Measurements from ENCODE around the gene ATP6V1G2. TPM values are rescaled to one million over a fixed set of nuclear protein-coding genes. Genes with fewer than 3 reads are reported as not detected.
"Not testable (repeated sequence)": the region's sequence is repeated elsewhere in the genome, so short reads cannot be mapped to it uniquely, and the experiment has no call there.

The ATP6V1G2 gene
- total RNA-seq, 1 experiment from 2014 or later, result 0.98 TPM

DNA sequence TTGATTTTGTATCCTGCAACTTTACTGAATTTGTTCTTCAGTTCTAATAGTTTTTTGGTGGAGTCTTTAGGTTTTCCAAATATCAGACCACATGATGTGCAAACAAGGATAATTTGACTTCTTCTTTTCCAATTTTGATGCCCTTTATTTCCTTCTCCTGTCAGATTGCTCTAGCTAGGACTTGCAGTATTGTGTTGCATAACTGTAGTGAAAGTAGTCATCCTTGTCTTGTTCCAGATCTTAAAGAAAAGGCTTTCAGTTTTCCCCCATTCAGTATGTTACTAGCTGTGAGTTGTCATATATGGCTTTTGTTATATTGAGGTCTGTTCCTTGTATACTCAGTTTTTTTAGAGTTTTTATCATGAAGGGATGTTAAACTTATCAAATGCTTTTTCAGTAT lies 43.8 kb downstream of the ATP6V1G2 start:
- CTCF ChIA-PET, result no interaction called here

DNA sequence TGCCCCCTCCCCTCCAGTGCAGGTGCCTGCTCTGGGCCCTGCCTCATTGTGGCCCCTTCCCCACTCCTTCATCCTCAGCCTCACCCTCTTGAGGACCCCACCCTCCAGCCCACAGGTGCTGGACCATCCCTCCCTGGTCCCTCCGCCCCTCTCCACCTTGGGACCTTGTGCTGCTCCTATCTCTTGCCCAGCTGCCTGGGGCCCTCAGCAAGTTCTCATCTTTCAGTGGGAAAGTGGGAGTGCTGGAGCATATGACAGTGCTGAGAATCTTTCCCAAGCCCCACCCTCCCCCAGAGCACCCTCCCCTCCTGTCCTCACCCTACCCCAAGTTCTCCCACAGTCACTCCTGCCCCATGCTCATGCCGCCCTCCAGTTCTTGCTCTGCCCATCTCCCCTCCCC lies 46.8 kb downstream of the ATP6V1G2 start:
- H3K27ac ChIP-seq (ENCODE audit: low read length); in situ Hi-C loops (cut with HindIII; ENCODE audit: low pct_unique_long_range_greater_than_20kb, low sequenced_read_pairs); CTCF ChIA-PET; DNase-seq (ENCODE audit: low read depth, low spot score); ATAC-seq; H3K9me3 ChIP-seq (ENCODE audit: control insufficient read depth, insufficient read depth, low read depth, low read length); H3K27me3 ChIP-seq (ENCODE audit: control insufficient read depth, insufficient read depth, low read length); POLR2A ChIA-PET; H3K36me3 ChIP-seq (ENCODE audit: control insufficient read depth, insufficient read depth, low read length); intact Hi-C loops (cut with micrococcal nuclease; ENCODE audit: unreplicated experiment); BruUV-seq (replicated peaks): not testable (repeated sequence)
- H3K4me1 ChIP-seq (ENCODE audit: control insufficient read depth, insufficient read depth, low read length), result peaks cover 16% of the 10 kb centered on the region; the same call in 1 of the 2 replicates
- H3K4me3 ChIP-seq (ENCODE audit: low read depth in 2 of 2, low read length in 2 of 2), result peak overlapping the region; percentile 79 to 83

More for the DNA sequence above, 43.8 kb downstream of the ATP6V1G2 start:
- Histone ChIP-seq H3K4me3 (ENCODE audit: low read depth in 2 of 2, low read length in 2 of 2) (no peak overlapping the region), H3K27ac (ENCODE audit: low read length) (no peak overlapping the region), H3K36me3 (ENCODE audit: control insufficient read depth, insufficient read depth, low read length) (peaks cover 2% of the 10 kb centered on the region; the same call in 1 of the 2 replicates), H3K9me3 (ENCODE audit: control insufficient read depth, insufficient read depth, low read depth, low read length) (no peaks in the 10 kb centered on the region), H3K4me1 (ENCODE audit: control insufficient read depth, insufficient read depth, low read length) (peaks cover 8% of the 10 kb centered on the region; the same call in 1 of the 2 replicates), H3K27me3 (ENCODE audit: control insufficient read depth, insufficient read depth, low read length) (no peaks in the 10 kb centered on the region)
- intact Hi-C loops (cut with micrococcal nuclease; ENCODE audit: unreplicated experiment), result no loop called here
- in situ Hi-C loops (cut with HindIII; ENCODE audit: low pct_unique_long_range_greater_than_20kb, low sequenced_read_pairs), result no loop called here
- POLR2A ChIA-PET, result no interaction called here
- TF ChIP-seq, protein P1, sequence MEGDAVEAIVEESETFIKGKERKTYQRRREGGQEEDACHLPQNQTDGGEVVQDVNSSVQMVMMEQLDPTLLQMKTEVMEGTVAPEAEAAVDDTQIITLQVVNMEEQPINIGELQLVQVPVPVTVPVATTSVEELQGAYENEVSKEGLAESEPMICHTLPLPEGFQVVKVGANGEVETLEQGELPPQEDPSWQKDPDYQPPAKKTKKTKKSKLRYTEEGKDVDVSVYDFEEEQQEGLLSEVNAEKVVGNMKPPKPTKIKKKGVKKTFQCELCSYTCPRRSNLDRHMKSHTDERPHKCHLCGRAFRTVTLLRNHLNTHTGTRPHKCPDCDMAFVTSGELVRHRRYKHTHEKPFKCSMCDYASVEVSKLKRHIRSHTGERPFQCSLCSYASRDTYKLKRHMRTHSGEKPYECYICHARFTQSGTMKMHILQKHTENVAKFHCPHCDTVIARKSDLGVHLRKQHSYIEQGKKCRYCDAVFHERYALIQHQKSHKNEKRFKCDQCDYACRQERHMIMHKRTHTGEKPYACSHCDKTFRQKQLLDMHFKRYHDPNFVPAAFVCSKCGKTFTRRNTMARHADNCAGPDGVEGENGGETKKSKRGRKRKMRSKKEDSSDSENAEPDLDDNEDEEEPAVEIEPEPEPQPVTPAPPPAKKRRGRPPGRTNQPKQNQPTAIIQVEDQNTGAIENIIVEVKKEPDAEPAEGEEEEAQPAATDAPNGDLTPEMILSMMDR (IDR thresholded peaks at IDR 0.05), result no peak
- TF ChIP-seq SIN3A (IDR thresholded peaks at IDR 0.05; ENCODE audit: borderline replicate concordance, insufficient read depth, low read depth, low read length) (no peak), TCF7L2 (IDR thresholded peaks at IDR 0.05; ENCODE audit: low read depth, low read length) (no peak), POLR2AphosphoS5 (IDR thresholded peaks at IDR 0.05; ENCODE audit: low read depth, low read length) (no peak)
- TF ChIP-seq, protein P2, sequence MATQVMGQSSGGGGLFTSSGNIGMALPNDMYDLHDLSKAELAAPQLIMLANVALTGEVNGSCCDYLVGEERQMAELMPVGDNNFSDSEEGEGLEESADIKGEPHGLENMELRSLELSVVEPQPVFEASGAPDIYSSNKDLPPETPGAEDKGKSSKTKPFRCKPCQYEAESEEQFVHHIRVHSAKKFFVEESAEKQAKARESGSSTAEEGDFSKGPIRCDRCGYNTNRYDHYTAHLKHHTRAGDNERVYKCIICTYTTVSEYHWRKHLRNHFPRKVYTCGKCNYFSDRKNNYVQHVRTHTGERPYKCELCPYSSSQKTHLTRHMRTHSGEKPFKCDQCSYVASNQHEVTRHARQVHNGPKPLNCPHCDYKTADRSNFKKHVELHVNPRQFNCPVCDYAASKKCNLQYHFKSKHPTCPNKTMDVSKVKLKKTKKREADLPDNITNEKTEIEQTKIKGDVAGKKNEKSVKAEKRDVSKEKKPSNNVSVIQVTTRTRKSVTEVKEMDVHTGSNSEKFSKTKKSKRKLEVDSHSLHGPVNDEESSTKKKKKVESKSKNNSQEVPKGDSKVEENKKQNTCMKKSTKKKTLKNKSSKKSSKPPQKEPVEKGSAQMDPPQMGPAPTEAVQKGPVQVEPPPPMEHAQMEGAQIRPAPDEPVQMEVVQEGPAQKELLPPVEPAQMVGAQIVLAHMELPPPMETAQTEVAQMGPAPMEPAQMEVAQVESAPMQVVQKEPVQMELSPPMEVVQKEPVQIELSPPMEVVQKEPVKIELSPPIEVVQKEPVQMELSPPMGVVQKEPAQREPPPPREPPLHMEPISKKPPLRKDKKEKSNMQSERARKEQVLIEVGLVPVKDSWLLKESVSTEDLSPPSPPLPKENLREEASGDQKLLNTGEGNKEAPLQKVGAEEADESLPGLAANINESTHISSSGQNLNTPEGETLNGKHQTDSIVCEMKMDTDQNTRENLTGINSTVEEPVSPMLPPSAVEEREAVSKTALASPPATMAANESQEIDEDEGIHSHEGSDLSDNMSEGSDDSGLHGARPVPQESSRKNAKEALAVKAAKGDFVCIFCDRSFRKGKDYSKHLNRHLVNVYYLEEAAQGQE (IDR thresholded peaks at IDR 0.05; ENCODE audit: insufficient read depth in 1 of 2, low read depth in 2 of 2, low read length in 1 of 2), result no peak
- no peak for DNase-seq (ENCODE audit: low read depth, low spot score)
- ATAC-seq, result no peak
- no TSS peak for BruUV-seq (replicated peaks)

DNA sequence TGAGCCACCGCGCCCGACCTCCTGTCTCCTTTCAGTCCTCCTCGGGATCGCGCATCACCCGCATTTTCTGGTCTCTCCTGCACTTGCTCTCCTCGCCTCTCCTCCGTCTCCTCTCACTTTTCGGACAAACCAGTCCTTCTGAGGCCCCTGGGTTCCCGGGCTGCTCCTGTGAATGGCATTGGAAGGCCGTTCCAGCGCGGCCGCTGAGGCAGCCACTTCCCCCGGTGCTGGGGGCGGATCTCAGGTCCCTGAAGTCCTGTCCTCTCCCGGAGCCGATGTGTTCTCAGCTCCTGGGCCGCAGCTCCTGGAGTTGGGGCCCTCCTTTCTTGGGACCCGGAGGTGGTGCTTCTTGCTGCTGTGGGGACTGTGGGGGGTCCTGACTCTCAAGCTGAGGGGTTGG lies 47.7 kb downstream of the ATP6V1G2 start:
- Histone ChIP-seq H3K36me3 (ENCODE audit: control insufficient read depth, insufficient read depth, low read length) (no peaks in the 10 kb centered on the region; the same call in 1 of the 2 replicates), H3K27ac (ENCODE audit: low read length) (peak overlapping the region; percentile 95), H3K4me1 (ENCODE audit: control insufficient read depth, insufficient read depth, low read length) (peaks cover 16% of the 10 kb centered on the region; the same call in 1 of the 2 replicates), H3K9me3 (ENCODE audit: control insufficient read depth, insufficient read depth, low read depth, low read length) (no peaks in the 10 kb centered on the region), H3K4me3 (ENCODE audit: low read depth in 2 of 2, low read length in 2 of 2) (peak overlapping the region; percentile 79 to 83), H3K27me3 (ENCODE audit: control insufficient read depth, insufficient read depth, low read length) (no peaks in the 10 kb centered on the region)
- CTCF ChIA-PET, result interaction anchor here (0.7 kb wide), 1 partner anchor 65 kb away, joined by 4 read pairs; no protein-coding TSS in a partner anchor
- no TSS peak for BruUV-seq (replicated peaks)
- intact Hi-C loops (cut with micrococcal nuclease; ENCODE audit: unreplicated experiment), result no loop called here
- in situ Hi-C loops (cut with HindIII; ENCODE audit: low pct_unique_long_range_greater_than_20kb, low sequenced_read_pairs), result no loop called here
- TF ChIP-seq TCF7L2 (IDR thresholded peaks at IDR 0.05; ENCODE audit: low read depth, low read length), result no peak
- TF ChIP-seq POLR2AphosphoS5 (IDR thresholded peaks at IDR 0.05; ENCODE audit: low read depth, low read length), result no peak
- TF ChIP-seq, protein P1 (IDR thresholded peaks at IDR 0.05), result no peak
- TF ChIP-seq, protein P2 (IDR thresholded peaks at IDR 0.05; ENCODE audit: insufficient read depth in 1 of 2, low read depth in 2 of 2, low read length in 1 of 2), result no peak
- no peak for TF ChIP-seq SIN3A (IDR thresholded peaks at IDR 0.05; ENCODE audit: borderline replicate concordance, insufficient read depth, low read depth, low read length)
- DNase-seq (ENCODE audit: low read depth, low spot score), result no peak
- no peak for ATAC-seq
- POLR2A ChIA-PET, result interaction anchor here (0.7 kb wide), 1 partner anchor 166 kb away, joined by 15 read pairs; the partner anchor contains the start of gene GPANK1

Measured in Panc1 (cell line).